Kidney (tissue), 14 donors: Measurements from ENCODE around the gene PRKAA2. TPM values are rescaled to one million over a fixed set of nuclear protein-coding genes. Genes with fewer than 3 reads are reported as not detected.

Experiments
- DNase-seq, 5 donors: peaks; one replicate each; pipeline ENCODE4 v3.0.0-alpha.2; 2013 to 2020
- FAIRE-seq: peaks from 2 replicates; lab custom pipeline; 2012; peaks lifted over from hg19 to GRCh38; lab: Jason Lieb, UNC
- H3K27ac ChIP-seq, 2 donors: one replicate each; pipeline ENCODE4 v1.7.0; 2013; ENCODE audit warnings: low read depth in 2 of 2, low read length in 2 of 2, inconsistent platforms in 1 of 2
- H3K27me3 ChIP-seq: one replicate; pipeline ENCODE4 v1.7.1; 2013; ENCODE audit warnings: low read length, inconsistent platforms; ENCODE audit not compliant: control insufficient read depth, insufficient read depth
- H3K36me3 ChIP-seq, 3 donors: one replicate each; pipeline versions ENCODE4 v1.7.0 to v1.7.1; 2013; ENCODE audit warnings: low read length in 3 of 3, control low read depth in 1 of 3, inconsistent platforms in 1 of 3; ENCODE audit not compliant: insufficient read depth in 3 of 3, control insufficient read depth in 2 of 3
- H3K4me1 ChIP-seq, 3 donors: one replicate each; pipeline versions ENCODE4 v1.7.0 to v1.7.1; 2013; ENCODE audit warnings: low read length in 3 of 3, inconsistent platforms in 1 of 3, low read depth in 1 of 3; ENCODE audit not compliant: control insufficient read depth in 2 of 3, insufficient read depth in 2 of 3
- H3K4me3 ChIP-seq, 3 donors: one replicate each; pipeline versions ENCODE4 v1.7.0 to v1.8.1; 2013; ENCODE audit warnings: low read length in 3 of 3, control low read depth in 1 of 3, inconsistent platforms in 1 of 3
- H3K9ac ChIP-seq, 3 donors: one replicate each; pipeline versions ENCODE4 v1.7.0 to v1.7.1; 2013; ENCODE audit warnings: low read length in 3 of 3, control low read depth in 1 of 3, inconsistent platforms in 1 of 3
- H3K9me3 ChIP-seq, 3 donors: one replicate each; pipeline versions ENCODE4 v1.7.0 to v1.7.1; 2013; ENCODE audit warnings: low read length in 3 of 3, control low read depth in 1 of 3, inconsistent platforms in 1 of 3; ENCODE audit not compliant: control insufficient read depth in 2 of 3, insufficient read depth in 1 of 3
- CTCF ChIP-seq: IDR thresholded peaks from 3 replicates; pipeline ENCODE4 v1.5.1; 2012; ENCODE audit warnings: mild to moderate bottlenecking, moderate library complexity, borderline replicate concordance; ENCODE audit not compliant: insufficient read depth; ENCODE audit errors: extremely low read depth
- intact Hi-C: fragments of 100-400 bp; cut with DNase I; formaldehyde crosslinking; loops from one replicate; pipeline ENCODE4 v1.11.1; 2022
- polyA plus RNA-seq: library from polyadenylated mRNA; stranded (reverse); fragments of 350-450 nt; fragmentation: Illumina TruSeq; extraction: RNeasy Lipid Tissue Mini Kit (QIAGEN cat#74804); gene quantifications from one replicate; pipeline ENCODE4 v1.2.3, GENCODE V29; 2014; ENCODE audit warnings: low read depth, low replicate concordance; ENCODE audit not compliant: insufficient read depth
- total RNA-seq: library from RNA; stranded (reverse); fragmentation: NEBNext Ultra II Directional; extraction: Animal tissue kit (Norgen Biotek cat#: 25700); gene quantifications from one replicate; pipeline ENCODE4 v1.2.1, GENCODE V29; 2021
- donor health status: control.
- donor health status: control.
- donor health status: control.
- donor health status: control.
- donor health status: control.
- donor health status: DM: yes; HTN: yes; CAD: no.
- donor health status: Normal renal cell carcinoma (clear cell type).

Gene PRKAA2
- total and polyA plus RNA-seq, 2 donors from 2014 or later = 7.0 to 11.6 TPM

- no peaks in the 10 kb centered on the region for H3K9me3 ChIP-seq
- H3K27me3 ChIP-seq = no peaks in the 10 kb centered on the region
- intact Hi-C loops = no loop called here
- no peak for TF ChIP-seq CTCF
- no peak overlapping the region for H3K27ac ChIP-seq
- no peak overlapping the region for H3K4me3 ChIP-seq
- H3K36me3 ChIP-seq = no peaks in the 10 kb centered on the region
- DNase-seq (no peak), FAIRE-seq (no peak)
- no peak overlapping the region for H3K9ac ChIP-seq
- H3K4me1 ChIP-seq = no peaks in the 10 kb centered on the region
Observed at GRCh38 chr1:56617141-56617540, 28.0 kb upstream of the PRKAA2 start.

- no peak overlapping the region for H3K9ac ChIP-seq
- no peak overlapping the region for H3K27ac ChIP-seq
- DNase-seq (no peak), FAIRE-seq (no peak)
- TF ChIP-seq CTCF = no peak
- no peaks in the 10 kb centered on the region for H3K4me1 ChIP-seq
- no peak overlapping the region for H3K4me3 ChIP-seq
- intact Hi-C loops = no loop called here
- no peaks in the 10 kb centered on the region for H3K9me3 ChIP-seq
- H3K36me3 ChIP-seq = no peaks in the 10 kb centered on the region
- no peaks in the 10 kb centered on the region for H3K27me3 ChIP-seq
Observed at GRCh38 chr1:56625819-56626440, 19.2 kb upstream of the PRKAA2 start.

GRCh38 chr1:56626546-56626945 is 18.6 kb upstream of the PRKAA2 start:
- Histone ChIP-seq H3K36me3 (no peaks in the 10 kb centered on the region), H3K4me1 (no peaks in the 10 kb centered on the region), H3K9me3 (no peaks in the 10 kb centered on the region), H3K9ac (no peak overlapping the region), H3K27me3 (no peaks in the 10 kb centered on the region), H3K27ac (no peak overlapping the region), H3K4me3 (no peak overlapping the region)
- no peak for TF ChIP-seq CTCF
- DNase-seq = no peak
- no peak for FAIRE-seq
- intact Hi-C loops = no loop called here

GRCh38 chr1:56627019-56627635 is 18.0 kb upstream of the PRKAA2 start:
- Histone ChIP-seq H3K27me3 (no peaks in the 10 kb centered on the region), H3K36me3 (no peaks in the 10 kb centered on the region), H3K9me3 (no peaks in the 10 kb centered on the region), H3K27ac (no peak overlapping the region), H3K9ac (no peak overlapping the region), H3K4me1 (no peaks in the 10 kb centered on the region), H3K4me3 (no peak overlapping the region)
- TF ChIP-seq CTCF = no peak
- no peak for DNase-seq
- FAIRE-seq = no peak
- intact Hi-C loops = no loop called here
